HepG2 (cell line): ENCODE measurements around the gene FBRSL1.

Source experiments
- CTCF ChIP-seq: sonication (generic); formaldehyde crosslinking; IDR thresholded peaks from 2 replicates; pipeline ENCODE4 v1.5.0; 2020; ENCODE audit warnings: mild to moderate bottlenecking, missing genetic modification reagents, moderate library complexity
- ELF4 ChIP-seq: sonication (generic); formaldehyde crosslinking; IDR thresholded peaks from 2 replicates; pipeline ENCODE4 v1.5.0; 2020; ENCODE audit warnings: missing genetic modification reagents, mild to moderate bottlenecking, moderate library complexity, borderline replicate concordance
- EZH2 ChIP-seq: conservative IDR thresholded peaks from 2 replicates; pipeline ENCODE4 v1.6.1; 2012; ENCODE audit warnings: mild to moderate bottlenecking, low read depth, low read length, moderate library complexity
- GABPA ChIP-seq, 2 experiments: IDR thresholded peaks; 2 replicates each; pipeline ENCODE4 v1.6.1; 2011 to 2016; ENCODE audit warnings: low read depth in 2 of 2, low read length in 1 of 2, missing biosample characterization in 1 of 2, missing genetic modification characterization in 1 of 2
- TAF1 ChIP-seq: sonication (generic); formaldehyde crosslinking; IDR thresholded peaks from 2 replicates; pipeline ENCODE4 v1.4.0; 2020; ENCODE audit warnings: missing genetic modification reagents
- TCF7 ChIP-seq: sonication (generic); IDR thresholded peaks from 2 replicates; pipeline ENCODE4 v1.6.1; 2016; ENCODE audit warnings: antibody characterized with exemption, low read depth
- TP53 ChIP-seq: sonication (generic); formaldehyde crosslinking; conservative IDR thresholded peaks from 2 replicates; pipeline ENCODE4 v1.4.0; 2020; ENCODE audit warnings: missing genetic modification reagents
- TRIM24 ChIP-seq: sonication (generic); formaldehyde crosslinking; IDR thresholded peaks from 2 replicates; pipeline ENCODE4 v1.8.0; 2022; ENCODE audit warnings: mild to moderate bottlenecking, missing genetic modification reagents
- TF ChIP-seq, protein P1 (sequence below): sonication (generic); formaldehyde crosslinking; IDR thresholded peaks from 2 replicates; pipeline ENCODE4 v1.4.0; 2020; ENCODE audit warnings: missing genetic modification reagents
- TF ChIP-seq, protein P2 (sequence below): IDR thresholded peaks from 2 replicates; pipeline ENCODE4 v1.6.1; 2012; ENCODE audit warnings: low read depth, low read length, improper control_type of control experiment

GRCh38 chr12:132507161-132507538 lies 17.2 kb downstream of the FBRSL1 start:
- TF ChIP-seq CTCF (CRISPR knock-in tag) (no peak), TAF1 (CRISPR knock-in tag) (no peak), EZH2 (no peak), TCF7 (no peak), ELF4 (no peak), TRIM24 (no peak), TP53 (CRISPR knock-in tag) (no peak), GABPA (IDR thresholded peaks at IDR 0.05; ENCODE audit: low read depth, low read length) (no peak), GABPA (CRISPR knock-in tag; IDR thresholded peaks at IDR 0.05; ENCODE audit: low read depth) (no peak)
- TF ChIP-seq, protein P1, sequence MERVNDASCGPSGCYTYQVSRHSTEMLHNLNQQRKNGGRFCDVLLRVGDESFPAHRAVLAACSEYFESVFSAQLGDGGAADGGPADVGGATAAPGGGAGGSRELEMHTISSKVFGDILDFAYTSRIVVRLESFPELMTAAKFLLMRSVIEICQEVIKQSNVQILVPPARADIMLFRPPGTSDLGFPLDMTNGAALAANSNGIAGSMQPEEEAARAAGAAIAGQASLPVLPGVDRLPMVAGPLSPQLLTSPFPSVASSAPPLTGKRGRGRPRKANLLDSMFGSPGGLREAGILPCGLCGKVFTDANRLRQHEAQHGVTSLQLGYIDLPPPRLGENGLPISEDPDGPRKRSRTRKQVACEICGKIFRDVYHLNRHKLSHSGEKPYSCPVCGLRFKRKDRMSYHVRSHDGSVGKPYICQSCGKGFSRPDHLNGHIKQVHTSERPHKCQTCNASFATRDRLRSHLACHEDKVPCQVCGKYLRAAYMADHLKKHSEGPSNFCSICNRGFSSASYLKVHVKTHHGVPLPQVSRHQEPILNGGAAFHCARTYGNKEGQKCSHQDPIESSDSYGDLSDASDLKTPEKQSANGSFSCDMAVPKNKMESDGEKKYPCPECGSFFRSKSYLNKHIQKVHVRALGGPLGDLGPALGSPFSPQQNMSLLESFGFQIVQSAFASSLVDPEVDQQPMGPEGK, result no peak
- TF ChIP-seq, protein P2, sequence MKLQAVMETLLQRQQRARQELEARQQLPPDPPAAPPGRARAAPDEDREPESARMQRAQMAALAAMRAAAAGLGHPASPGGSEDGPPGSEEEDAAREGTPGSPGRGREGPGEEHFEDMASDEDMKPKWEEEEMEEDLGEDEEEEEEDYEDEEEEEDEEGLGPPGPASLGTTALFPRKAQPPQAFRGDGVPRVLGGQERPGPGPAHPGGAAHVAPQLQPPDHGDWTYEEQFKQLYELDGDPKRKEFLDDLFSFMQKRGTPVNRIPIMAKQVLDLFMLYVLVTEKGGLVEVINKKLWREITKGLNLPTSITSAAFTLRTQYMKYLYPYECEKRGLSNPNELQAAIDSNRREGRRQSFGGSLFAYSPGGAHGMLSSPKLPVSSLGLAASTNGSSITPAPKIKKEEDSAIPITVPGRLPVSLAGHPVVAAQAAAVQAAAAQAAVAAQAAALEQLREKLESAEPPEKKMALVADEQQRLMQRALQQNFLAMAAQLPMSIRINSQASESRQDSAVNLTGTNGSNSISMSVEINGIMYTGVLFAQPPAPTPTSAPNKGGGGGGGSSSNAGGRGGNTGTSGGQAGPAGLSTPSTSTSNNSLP, result no peak
